Activated CD8-positive, alpha-beta memory T cell treated with anti-CD3 and anti-CD28 coated beads for 36 hours (primary cell): ENCODE data around the gene FUT6. TPM values are rescaled to one million over a fixed set of nuclear protein-coding genes. Genes with fewer than 3 reads are reported as not detected.

Experiments used
- total RNA-seq, 2 experiments: library from RNA; stranded (reverse); gene quantifications; one replicate each; pipeline ENCODE4 v1.2.3, GENCODE V29; 2021

Gene FUT6
- total RNA-seq, 2 experiments from 2014 or later, result not detected

Other genes starting within 250 kb of the FUT6 start
- 10 to 100 TPM; 78.5 to 83.6 TPM for gene SAFB2, start 216.9 kb downstream of the FUT6 start, total RNA-seq
- gene SAFB, start 216.6 kb downstream of the FUT6 start, total RNA-seq, result 100 to 1,000 TPM; 128 to 129 TPM
- 10 to 100 TPM; 54.6 to 62.1 TPM for gene MICOS13, start 159.2 kb downstream of the FUT6 start, total RNA-seq
- 1 to 10 TPM; 1.8 to 2.2 TPM for gene HSD11B1L, start 158.7 kb downstream of the FUT6 start, total RNA-seq
- gene RPL36, start 149.4 kb downstream of the FUT6 start, total RNA-seq, result 1,000 to 10,000 TPM; 1,455 to 1,458 TPM
- 100 to 1,000 TPM; 284 to 290 TPM for gene LONP1, start 119.6 kb downstream of the FUT6 start, total RNA-seq
- not detected for gene CATSPERD, start 119.1 kb downstream of the FUT6 start, total RNA-seq
- 1 to 10 TPM; 8.5 to 9.9 TPM for gene PRR22, start 55.0 kb downstream of the FUT6 start, total RNA-seq
- gene DUS3L, start 48.5 kb downstream of the FUT6 start, total RNA-seq, result 10 to 100 TPM; 85.1 to 94.6 TPM
- gene NRTN, start 34.6 kb downstream of the FUT6 start, total RNA-seq, result under 1 TPM in 1 of 2 experiments, not detected in 1; 0.25 TPM
- not detected for gene FUT3, start 11.7 kb upstream of the FUT6 start, total RNA-seq
- not detected for gene FUT5, start 30.8 kb upstream of the FUT6 start, total RNA-seq
- 100 to 1,000 TPM; 238 to 252 TPM for gene NDUFA11, start 64.1 kb upstream of the FUT6 start, total RNA-seq
- gene VMAC, start 65.2 kb upstream of the FUT6 start, total RNA-seq, result 1 to 10 TPM; 1.7 to 1.9 TPM
- gene CAPS, start 74.6 kb upstream of the FUT6 start, total RNA-seq, result 1 to 10 TPM; 1.7 to 2.2 TPM
- 100 to 1,000 TPM in 1 of 2 experiments, 10 to 100 TPM in 1; 98.8 to 104 TPM for gene RANBP3, start 138.4 kb upstream of the FUT6 start, total RNA-seq